ENCODE measurements around the gene PPP2R5D.

DNA sequence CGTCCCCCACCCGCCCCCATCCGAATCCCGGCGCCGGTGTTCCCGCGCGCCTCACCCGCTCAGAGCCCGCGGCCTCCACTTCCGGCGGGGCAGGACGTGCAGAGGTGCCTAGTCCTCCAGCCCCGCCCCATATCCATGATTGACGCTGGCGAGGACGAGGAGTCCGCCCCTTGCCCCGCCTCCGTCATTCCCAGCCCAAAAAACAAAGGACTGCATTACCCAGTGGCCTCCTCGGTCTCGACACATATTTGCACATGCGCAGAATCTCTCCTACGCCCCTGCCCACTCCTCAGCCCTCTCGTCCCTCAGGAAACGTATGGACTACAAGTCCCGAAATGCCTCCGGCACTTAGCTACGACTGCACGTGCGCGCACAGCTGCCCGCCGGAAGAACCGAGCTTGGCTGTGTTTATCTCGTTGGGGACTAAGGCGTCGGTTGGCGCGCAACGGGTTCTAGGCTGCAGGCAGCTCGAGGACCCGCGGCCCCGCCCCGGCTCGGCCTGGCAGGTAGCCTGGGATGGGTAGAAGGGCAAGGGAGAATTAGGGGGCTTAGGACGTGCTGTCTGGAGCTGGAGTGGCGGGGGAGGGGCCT, 29.6 kb downstream of the PPP2R5D start, which contains the start of the genes KLHDC3 and MEA1:
- TF ChIP-seq CTCF (IDR thresholded peaks at IDR 0.05) (peak in 1 of 6 experiments; percentile 15), POLR2A (IDR thresholded peaks at IDR 0.05) (peak in 1 of 4 donors; percentile 49)

Measured in esophagus squamous epithelium (tissue), 4 donors.